ENCODE measurements around the gene STRA6. TPM values are rescaled to one million over a fixed set of nuclear protein-coding genes. Genes with fewer than 3 reads are reported as not detected.

Gene STRA6
- total and polyA plus RNA-seq, 2 donors (not counting 1 experiment from before 2014, with no cell fraction given), result not detected

- ChIA-PET CTCF (no interaction called here), POLR2A (no interaction called here)
- TF ChIP-seq CTCF (IDR thresholded peaks at IDR 0.05) (no peak), EZH2 (IDR thresholded peaks at IDR 0.05; ENCODE audit: borderline replicate concordance, insufficient read depth, low read depth, low read length, poor library complexity, severe bottlenecking) (no peak)
- Histone ChIP-seq H3K79me2 (ENCODE audit: control insufficient read depth, insufficient read depth, low read length) (no peaks in the 10 kb centered on the region), H3K9ac (ENCODE audit: low read length) (no peak overlapping the region), H2AFZ (ENCODE audit: insufficient read depth, low read depth, low read length, poor library complexity, severe bottlenecking) (no peak overlapping the region), H3K4me2 (replicated peaks; ENCODE audit: low read depth, low read length, poor library complexity, severe bottlenecking) (no peak overlapping the region), H3K9me3 (ENCODE audit: control extremely low read depth in 1 of 3, control insufficient read depth in 2 of 3, insufficient read depth in 1 of 3, low read length in 2 of 3) (peaks cover 0 to 3% (median 0%) of the 10 kb centered on the region in 3 donors), H3K4me1 (ENCODE audit: control insufficient read depth in 2 of 2, insufficient read depth in 2 of 2, low read length in 2 of 2) (no peaks in the 10 kb centered on the region), H3K27me3 (replicated peaks in 1 of 4; ENCODE audit: control extremely low read depth in 1 of 4, control insufficient read depth in 3 of 4, insufficient read depth in 4 of 4, low read length in 3 of 4) (no peaks in the 10 kb centered on the region), H3K27ac (ENCODE audit: low read length in 2 of 2) (no peak overlapping the region), H4K20me1 (ENCODE audit: control insufficient read depth, insufficient read depth, low read length, poor library complexity, severe bottlenecking) (no peaks in the 10 kb centered on the region), H3K4me3 (ENCODE audit: control extremely low read depth in 1 of 5, extremely low read depth in 1 of 5, insufficient read depth in 1 of 5, low read depth in 2 of 5, low read length in 4 of 5) (no peak overlapping the region), H3K36me3 (replicated peaks in 1 of 2; ENCODE audit: control extremely low read depth in 1 of 2, control insufficient read depth in 1 of 2, extremely low read depth in 1 of 2, insufficient read depth in 2 of 2, low read length in 1 of 2) (no peaks in the 10 kb centered on the region)
- Mint-ChIP-seq H3K27me3 (peaks cover 27% of the 10 kb centered on the region), H3K27ac (no peak overlapping the region), H3K4me3 (no peak overlapping the region), H3K4me1 (no peaks in the 10 kb centered on the region), H3K9me3 (ENCODE audit: insufficient read depth) (no peaks in the 10 kb centered on the region)
- DNase-seq (no peak), ATAC-seq (ENCODE audit: low read depth) (no peak)
- intact Hi-C loops (cut with micrococcal nuclease), result no loop called here
- 91% methylated on average over 10 of the region's 10 CpGs for WGBS (ENCODE audit: insufficient coverage)
Measured at GRCh38 chr15:74176262-74177214, 26.0 kb downstream of the STRA6 start.
